ENCODE data around the gene UNC119.

UNC119 gene

GRCh38 chr17:28573040-28573380 is 20.6 kb upstream of the UNC119 start:
- DNase-seq (ENCODE audit: low spot score): no peak

GRCh38 chr17:28572259-28573039 is 20.0 kb upstream of the UNC119 start:
- DNase-seq (ENCODE audit: low spot score): no peak

GRCh38 chr17:28571361-28572122 is 19.1 kb upstream of the UNC119 start, which contains the start of gene PIGS:
PIGS (minus strand) TSS chr17:28571524; CDS start chr17:28571496, 28 bp downstream.
- DNase-seq (ENCODE audit: low spot score): peak; percentile 94

GRCh38 chr17:28570716-28571360 is 18.4 kb upstream of the UNC119 start:
- DNase-seq (ENCODE audit: low spot score): peak; percentile 68

- DNase-seq (ENCODE audit: low spot score): no peak
Observed at GRCh38 chr17:28569446-28569845, 17.0 kb upstream of the UNC119 start.

- peak; percentile 76 for DNase-seq (ENCODE audit: low spot score)
Observed at GRCh38 chr17:28567604-28568003, 15.2 kb upstream of the UNC119 start.

- no peak for DNase-seq (ENCODE audit: low spot score)
Observed at GRCh38 chr17:28563475-28563874, 11.1 kb upstream of the UNC119 start.

GRCh38 chr17:28555022-28555421 is 2.6 kb upstream of the UNC119 start:
- DNase-seq (ENCODE audit: low spot score): no peak

- no peak for DNase-seq (ENCODE audit: low spot score)
Observed at GRCh38 chr17:28554565-28554964, 2.1 kb upstream of the UNC119 start.

- DNase-seq (ENCODE audit: low spot score): peak; percentile 6
Observed at GRCh38 chr17:28553000-28553505, 629 bp upstream of the UNC119 start.

- DNase-seq (ENCODE audit: low spot score): no peak
Observed at GRCh38 chr17:28551421-28552175, 826 bp downstream of the UNC119 start.

GRCh38 chr17:28550858-28551257 is 1.6 kb downstream of the UNC119 start:
- DNase-seq (ENCODE audit: low spot score): no peak

- DNase-seq (ENCODE audit: low spot score): peak; percentile 65
Observed at GRCh38 chr17:28549236-28550132, 2.9 kb downstream of the UNC119 start.

GRCh38 chr17:28548417-28549130 is 3.9 kb downstream of the UNC119 start:
- no peak for DNase-seq (ENCODE audit: low spot score)

- peak; percentile 89 for DNase-seq (ENCODE audit: low spot score)
Observed at GRCh38 chr17:28547623-28548416, 4.6 kb downstream of the UNC119 start.

- no peak for DNase-seq (ENCODE audit: low spot score)
Observed at GRCh38 chr17:28547096-28547622, 5.3 kb downstream of the UNC119 start.

GRCh38 chr17:28545787-28546415 is 6.5 kb downstream of the UNC119 start:
- no peak for DNase-seq (ENCODE audit: low spot score)

GRCh38 chr17:28545141-28545503 is 7.3 kb downstream of the UNC119 start:
- DNase-seq (ENCODE audit: low spot score): no peak
